GM12891 (cell line): ENCODE data around the gene PIK3R2.

Experiments
- DNase-seq: peaks from one replicate; pipeline ENCODE4 v3.0.0; 2011; ENCODE audit warnings: low spot score; ENCODE audit not compliant: insufficient read length
- FAIRE-seq: peaks from 2 replicates; lab custom pipeline; 2011; peaks lifted over from hg19 to GRCh38; lab: Jason Lieb, UNC
- PAX5 ChIP-seq: IDR thresholded peaks from 2 replicates; pipeline ENCODE4 v1.6.1; 2011; ENCODE audit warnings: low read length, moderate library complexity, mild to moderate bottlenecking; ENCODE audit not compliant: insufficient read depth, severe bottlenecking
- POLR2A ChIP-seq: IDR thresholded peaks from 2 replicates; pipeline ENCODE4 v1.6.1; 2011; ENCODE audit warnings: low read depth, low read length, control low read depth
- POLR2AphosphoS5 ChIP-seq: IDR thresholded peaks from 2 replicates; pipeline ENCODE4 v1.6.1; 2011; ENCODE audit warnings: low read depth, low read length, control low read depth
- POU2F2 ChIP-seq: IDR thresholded peaks from 2 replicates; pipeline ENCODE4 v1.6.1; 2011; ENCODE audit warnings: low read depth, mild to moderate bottlenecking, control low read depth, low read length, moderate library complexity
- SPI1 ChIP-seq: IDR thresholded peaks from 2 replicates; pipeline ENCODE4 v1.6.1; 2011; ENCODE audit warnings: low read depth, low read length, control low read depth
- TAF1 ChIP-seq: IDR thresholded peaks from 2 replicates; pipeline ENCODE4 v1.6.1; 2011; ENCODE audit warnings: low read depth, low read length, control low read depth

Gene PIK3R2

DNA sequence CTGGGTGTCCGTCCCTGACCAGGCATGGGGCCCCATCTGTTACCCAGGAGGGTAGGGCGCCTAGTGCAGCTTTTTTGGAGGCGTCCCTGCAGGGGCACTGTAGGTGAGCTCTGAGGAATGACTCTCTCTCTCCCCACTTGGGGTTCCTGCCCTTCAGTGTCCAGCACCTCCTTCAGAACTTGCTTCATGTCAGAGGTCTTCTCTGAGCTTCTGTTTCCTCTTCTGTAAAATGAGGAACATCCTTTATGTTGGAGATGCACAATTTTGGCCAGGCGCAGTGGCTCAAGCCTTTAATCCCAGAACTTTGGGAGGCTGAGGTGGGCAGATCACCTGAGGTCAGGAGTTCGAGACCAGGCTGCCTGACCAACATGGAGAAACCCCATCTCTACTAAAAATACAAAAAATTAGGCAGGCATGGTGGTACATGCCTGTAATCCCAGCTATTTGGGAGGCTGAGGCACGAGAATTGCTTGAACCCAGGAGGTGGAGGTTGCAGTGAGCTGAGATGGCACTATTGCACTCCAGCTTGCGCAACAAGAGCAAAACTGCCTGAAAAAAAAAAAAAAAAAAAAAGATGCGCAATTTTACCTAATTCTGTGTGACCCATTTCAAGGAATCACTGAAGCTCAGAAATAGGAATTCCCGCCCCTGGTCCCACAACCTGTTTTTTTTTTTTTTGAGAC is 15.2 kb upstream of the PIK3R2 start:
- DNase-seq (no peak), FAIRE-seq (no peak)
- TF ChIP-seq TAF1 (no peak), POU2F2 (no peak), POLR2AphosphoS5 (no peak), POLR2A (no peak), SPI1 (no peak), PAX5 (no peak)

DNA sequence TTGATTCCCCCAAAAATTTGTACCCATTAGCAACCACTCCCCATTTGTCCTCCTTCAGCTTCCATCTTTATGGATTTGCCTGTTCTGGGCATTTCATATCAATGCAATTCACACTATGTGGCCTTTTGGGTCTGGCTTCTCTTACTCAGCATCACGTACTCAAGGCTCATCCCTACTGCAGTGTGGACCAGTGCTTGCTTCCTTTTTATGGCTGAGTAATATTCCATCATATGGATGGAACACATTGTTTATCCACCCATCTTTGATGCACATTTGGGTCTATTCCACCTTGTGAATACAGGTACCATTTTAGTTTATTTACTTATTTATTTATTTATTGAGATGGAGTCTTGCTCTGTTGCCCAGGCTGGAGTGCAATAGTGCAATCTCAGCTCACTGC is 12.5 kb upstream of the PIK3R2 start:
- DNase-seq (no peak), FAIRE-seq (no peak)
- no peak for TF ChIP-seq PAX5
- TF ChIP-seq TAF1 = no peak
- no peak for TF ChIP-seq SPI1
- no peak for TF ChIP-seq POU2F2

DNA sequence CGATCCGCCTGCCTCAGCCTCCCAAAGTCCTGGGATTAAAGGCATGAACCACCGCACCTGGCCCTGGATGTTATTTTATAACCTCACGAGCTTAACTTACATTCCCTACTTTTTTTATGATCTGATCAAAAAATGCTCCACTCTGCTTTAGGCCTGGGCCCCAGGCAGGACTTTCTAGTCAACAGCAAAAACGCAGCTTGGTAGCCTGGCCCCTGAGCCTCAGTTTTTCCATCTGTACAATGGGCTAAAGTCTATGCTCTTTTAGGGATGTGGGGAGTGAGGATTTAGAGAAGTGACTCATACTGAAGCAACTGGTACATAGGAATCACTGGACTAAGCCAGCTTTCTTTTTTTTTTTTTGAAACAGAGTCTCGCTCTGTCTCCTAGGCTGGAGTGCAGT is 11.9 kb upstream of the PIK3R2 start:
- no peak for FAIRE-seq
- TF ChIP-seq TAF1 = no peak
- no peak for TF ChIP-seq PAX5
- DNase-seq = no peak

DNA sequence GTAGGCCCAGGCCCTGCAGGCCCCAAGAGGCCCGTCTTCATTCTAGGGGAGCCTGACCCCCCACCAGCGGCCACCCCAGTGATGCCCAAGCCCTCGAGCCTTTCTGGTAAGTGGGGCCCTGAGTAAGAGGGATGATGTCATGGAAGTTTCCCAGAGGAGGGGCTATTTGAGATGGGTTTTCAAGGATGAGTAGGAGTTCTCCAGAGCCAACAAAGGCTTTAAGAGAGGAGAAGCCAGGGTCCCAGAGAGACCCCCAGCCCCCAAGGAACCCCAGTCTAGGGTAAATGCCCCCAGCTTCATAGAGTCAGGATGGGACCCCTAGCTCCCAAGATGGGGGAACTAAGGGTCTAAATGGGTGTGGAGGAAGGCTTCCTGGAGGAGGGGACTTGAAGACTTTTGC is 9.1 kb upstream of the PIK3R2 start:
- FAIRE-seq (no peak), DNase-seq (no peak)
- no peak for TF ChIP-seq POLR2A
- no peak for TF ChIP-seq POLR2AphosphoS5
- TF ChIP-seq TAF1 = no peak
- TF ChIP-seq SPI1 = no peak
- no peak for TF ChIP-seq PAX5

DNA sequence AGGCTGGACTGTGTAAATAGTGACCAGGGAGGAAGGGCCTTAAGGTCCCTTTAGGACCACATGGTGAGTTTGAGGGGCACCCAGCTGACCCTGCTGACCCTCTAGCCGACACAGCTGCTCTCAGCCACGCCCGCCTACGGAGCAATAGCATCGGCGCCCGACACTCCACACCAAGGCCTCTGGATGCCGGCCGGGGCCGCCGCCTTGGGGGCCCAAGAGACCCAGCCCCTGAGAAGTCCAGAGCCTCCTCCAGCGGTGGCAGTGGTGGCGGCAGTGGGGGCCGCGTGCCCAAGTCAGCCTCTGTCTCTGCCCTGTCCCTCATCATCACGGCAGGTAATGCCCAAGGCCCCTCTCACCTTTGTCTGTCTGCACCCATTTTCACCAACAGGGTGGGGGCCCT is 8.6 kb upstream of the PIK3R2 start:
- FAIRE-seq (no peak), DNase-seq (no peak)
- TF ChIP-seq POU2F2 = no peak
- TF ChIP-seq SPI1 = no peak
- TF ChIP-seq PAX5 = no peak
- no peak for TF ChIP-seq POLR2AphosphoS5
- no peak for TF ChIP-seq POLR2A
- no peak for TF ChIP-seq TAF1

DNA sequence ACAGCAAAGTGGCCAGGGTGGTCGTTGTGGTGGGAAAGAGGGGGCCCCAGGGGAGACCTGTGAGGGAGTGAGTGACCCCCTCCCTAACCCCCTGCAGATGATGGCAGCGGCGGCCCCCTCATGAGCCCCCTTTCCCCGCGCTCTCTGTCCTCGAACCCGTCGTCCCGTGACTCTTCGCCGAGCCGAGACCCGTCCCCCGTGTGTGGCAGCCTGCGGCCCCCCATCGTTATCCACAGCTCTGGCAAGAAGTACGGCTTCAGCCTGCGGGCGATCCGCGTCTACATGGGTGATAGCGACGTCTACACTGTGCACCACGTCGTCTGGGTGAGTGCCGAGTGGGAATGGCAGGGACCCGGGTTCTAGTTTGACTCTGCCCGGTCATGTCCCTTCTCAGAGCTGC is 8.1 kb upstream of the PIK3R2 start:
- FAIRE-seq (no peak), DNase-seq (no peak)
- TF ChIP-seq TAF1 (no peak), POU2F2 (no peak), POLR2A (no peak), PAX5 (no peak), SPI1 (no peak), POLR2AphosphoS5 (no peak)

DNA sequence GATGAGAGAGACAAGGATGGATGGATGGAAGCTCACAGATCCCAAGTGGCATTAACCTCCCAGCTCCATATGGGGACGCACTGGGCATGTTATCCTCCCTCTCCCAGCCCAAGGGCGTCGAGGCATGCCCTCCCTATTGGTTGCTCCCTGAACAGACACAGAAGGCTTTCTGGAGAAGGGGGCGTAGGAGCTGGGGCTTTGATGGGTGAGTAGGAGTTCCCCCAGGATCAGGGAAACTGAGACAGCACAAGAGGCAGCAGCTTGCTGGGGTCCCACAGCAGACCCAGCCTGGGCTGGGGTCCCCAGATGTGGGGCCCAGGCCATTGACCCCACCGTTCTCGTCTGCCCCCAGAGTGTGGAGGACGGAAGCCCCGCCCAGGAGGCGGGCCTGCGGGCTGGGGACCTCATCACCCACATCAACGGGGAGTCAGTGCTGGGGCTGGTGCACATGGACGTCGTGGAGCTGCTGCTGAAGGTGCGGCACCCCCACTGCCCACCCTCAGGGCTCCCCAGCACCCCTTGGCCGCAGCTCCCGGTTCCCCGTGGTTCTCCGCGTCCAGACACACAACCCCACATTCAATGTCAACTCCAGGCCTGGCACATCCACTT is 7.5 kb upstream of the PIK3R2 start:
- TF ChIP-seq POLR2AphosphoS5 = no peak
- TF ChIP-seq POLR2A = no peak
- TF ChIP-seq SPI1 = no peak
- no peak for TF ChIP-seq POU2F2
- TF ChIP-seq PAX5 = no peak
- TF ChIP-seq TAF1 = no peak
- no peak for DNase-seq
- no peak for FAIRE-seq

DNA sequence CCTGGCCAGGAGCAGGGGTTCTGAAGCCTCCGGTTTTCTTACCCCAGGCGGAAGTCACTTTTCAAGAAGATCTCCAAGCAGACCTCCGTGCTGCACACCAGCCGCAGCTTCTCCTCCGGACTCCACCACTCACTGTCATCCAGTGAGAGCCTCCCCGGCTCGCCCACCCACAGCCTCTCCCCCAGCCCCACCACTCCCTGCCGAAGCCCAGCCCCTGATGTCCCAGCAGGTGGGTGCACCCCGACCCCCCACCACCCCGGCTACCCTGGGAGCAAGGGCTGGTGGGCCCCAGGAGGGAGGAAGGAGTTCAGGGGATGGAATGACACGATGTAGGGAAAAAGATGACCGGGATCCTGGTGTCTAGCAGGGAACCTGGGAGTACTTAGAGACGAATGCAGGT is 5.6 kb upstream of the PIK3R2 start:
- DNase-seq (no peak), FAIRE-seq (no peak)
- TF ChIP-seq SPI1 (no peak), PAX5 (no peak)

DNA sequence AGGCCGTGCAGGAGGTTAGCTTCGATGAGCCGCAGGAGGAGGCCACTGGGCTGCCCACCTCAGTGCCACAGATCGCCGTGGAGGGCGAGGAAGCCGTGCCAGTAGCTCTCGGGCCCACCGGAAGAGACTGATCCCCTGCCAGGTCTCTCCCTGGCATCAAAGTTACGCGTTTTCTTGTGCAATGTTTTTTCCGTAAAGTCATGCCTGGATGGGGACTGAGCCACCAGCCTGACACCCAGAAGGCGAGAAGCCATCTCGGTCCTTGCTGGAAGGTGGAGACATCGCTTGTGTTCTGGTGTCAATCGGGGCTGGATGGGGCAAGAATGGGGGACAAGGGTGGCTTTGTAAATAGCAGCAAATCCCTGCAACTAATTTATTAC is 3.4 kb upstream of the PIK3R2 start:
- DNase-seq = no peak
- TF ChIP-seq TAF1 (no peak), POU2F2 (no peak), SPI1 (no peak), POLR2A (no peak), PAX5 (no peak), POLR2AphosphoS5 (no peak)
- no peak for FAIRE-seq

DNA sequence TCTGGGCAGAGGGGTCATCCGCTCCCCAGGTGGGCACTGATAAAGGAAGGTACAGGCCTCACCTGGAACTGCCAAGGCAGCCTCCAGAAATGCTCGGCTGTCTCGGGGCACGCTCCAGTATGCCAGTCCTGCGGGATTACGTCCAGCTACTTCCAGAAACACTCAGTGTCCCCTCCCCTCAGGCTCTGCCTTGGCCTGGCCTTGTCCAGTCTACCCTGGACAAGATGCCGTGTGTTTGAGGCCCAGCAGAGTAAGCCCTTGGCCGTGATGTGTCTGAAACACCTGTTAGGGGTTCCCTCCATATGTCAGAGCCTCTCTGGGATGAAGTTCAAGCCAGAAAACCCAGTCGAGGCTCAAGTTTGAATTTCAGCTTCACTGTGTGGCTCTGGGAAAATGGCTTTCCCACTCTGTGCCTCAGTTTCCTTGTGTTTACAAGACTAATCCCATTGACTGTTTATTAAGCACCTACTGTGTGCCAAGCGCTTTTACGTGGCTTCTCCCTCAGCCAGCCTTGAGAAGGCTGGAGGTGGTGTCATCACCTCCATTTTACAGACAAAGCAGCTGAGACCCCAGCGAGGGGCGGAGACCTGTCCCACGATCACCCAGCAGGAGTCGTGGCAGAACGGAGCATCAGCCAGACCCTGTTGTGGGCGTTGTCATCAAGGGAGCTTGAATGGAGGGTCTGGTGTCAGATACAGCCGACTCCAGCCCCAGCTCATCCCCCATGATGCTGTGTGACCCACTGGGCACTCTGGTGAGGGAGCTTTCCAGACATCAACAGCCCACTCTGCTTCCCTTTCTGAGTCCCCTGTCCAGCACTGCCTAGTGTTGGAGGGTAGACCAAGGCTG is 2.0 kb upstream of the PIK3R2 start:
- DNase-seq (no peak), FAIRE-seq (peak; percentile 80)
- TF ChIP-seq POLR2A = no peak
- no peak for TF ChIP-seq POU2F2
- no peak; the same call in 1 of the 2 replicates for TF ChIP-seq POLR2AphosphoS5
- TF ChIP-seq TAF1 = no peak
- TF ChIP-seq SPI1 = no peak
- TF ChIP-seq PAX5 = no peak
